B cell (primary cell): ENCODE measurements around the gene LTC4S. TPM values are rescaled to one million over a fixed set of nuclear protein-coding genes. Genes with fewer than 3 reads are reported as not detected.

Experiments
- ATAC-seq: fragments of 200-7000 bp; cut with Tn5 transposase; one replicate; pipeline ENCODE4 v1.10.0; 2021; ENCODE audit warnings: low read depth, mild to moderate bottlenecking, moderate number of reproducible peaks, moderate library complexity
- CTCF ChIA-PET: fragments of 350-600 bp; sonication (Branson Sonifier 250); formaldehyde crosslinking; loops from one replicate; lab custom pipeline; 2021; ENCODE audit warnings: antibody characterized with exemption, inconsistent platforms; lab: Charles Lee
- POLR2A ChIA-PET: fragments of 350-600 bp; sonication (Branson Sonifier 250); formaldehyde crosslinking; loops from one replicate; lab custom pipeline; 2021; ENCODE audit warnings: antibody characterized with exemption; lab: Charles Lee
- DNase-seq: peaks from one replicate; pipeline ENCODE4 v3.0.0; 2013
- H2AFZ ChIP-seq: 2 replicates; pipeline ENCODE4 v1.6.1; 2012; ENCODE audit warnings: mild to moderate bottlenecking, low read depth, low read length; ENCODE audit not compliant: insufficient read depth, poor library complexity, severe bottlenecking
- H3K27ac ChIP-seq, 2 donors: 1 replicate in 1 of 2; 2 replicates in 1 of 2; pipeline ENCODE4 v1.5.1; 2012 to 2013; ENCODE audit warnings: low read length in 2 of 2, mild to moderate bottlenecking in 2 of 2, moderate library complexity in 1 of 2
- H3K27me3 ChIP-seq, 4 experiments: fragments of 200-600 bp in 1 of 4; sonication (generic) in 1 of 4; replicated peaks in 1 of 4; 1 replicate in 2 of 4; 2 replicates in 2 of 4; pipeline versions ENCODE4 v1.6.1 to v1.7.0; 2013 to 2016; ENCODE audit warnings: low read length in 3 of 4, mild to moderate bottlenecking in 2 of 4, mixed read lengths in 1 of 4, moderate library complexity in 1 of 4; ENCODE audit not compliant: insufficient read depth in 4 of 4, control insufficient read depth in 3 of 4; ENCODE audit errors: control extremely low read depth in 1 of 4
- H3K36me3 ChIP-seq, 2 experiments: replicated peaks in 1 of 2; 1 replicate in 1 of 2; 2 replicates in 1 of 2; pipeline versions ENCODE4 v1.6.1 to v1.7.1; 2013; ENCODE audit warnings: low read length in 1 of 2; ENCODE audit not compliant: insufficient read depth in 2 of 2, control insufficient read depth in 1 of 2; ENCODE audit errors: control extremely low read depth in 1 of 2, extremely low read depth in 1 of 2
- H3K4me1 ChIP-seq, 2 donors: fragments of 200-600 bp in 1 of 2; sonication (generic) in 1 of 2; 1 replicate in 1 of 2; 2 replicates in 1 of 2; pipeline versions ENCODE4 v1.5.1 to v1.6.1; 2013 to 2017; ENCODE audit warnings: low read length in 2 of 2; ENCODE audit not compliant: control insufficient read depth in 2 of 2, insufficient read depth in 2 of 2
- H3K4me2 ChIP-seq: replicated peaks from 2 replicates; pipeline ENCODE3; 2012; ENCODE audit warnings: mild to moderate bottlenecking, low read depth, low read length; ENCODE audit not compliant: poor library complexity, severe bottlenecking
- H3K4me3 ChIP-seq, 5 experiments: fragments of 200-600 bp in 1 of 5; sonication (generic) in 1 of 5; 1 replicate in 3 of 5; 2 replicates in 2 of 5; pipeline versions ENCODE4 v1.5.1 to v1.7.0; 2011 to 2016; ENCODE audit warnings: low read length in 4 of 5, mild to moderate bottlenecking in 4 of 5, low read depth in 2 of 5, control low read depth in 1 of 5, moderate library complexity in 1 of 5; ENCODE audit not compliant: insufficient read depth in 1 of 5; ENCODE audit errors: control extremely low read depth in 1 of 5, extremely low read depth in 1 of 5
- H3K79me2 ChIP-seq: fragments of 200-600 bp; sonication (generic); one replicate; pipeline ENCODE4 v1.6.0; 2016; ENCODE audit warnings: low read length; ENCODE audit not compliant: control insufficient read depth, insufficient read depth
- H3K9ac ChIP-seq: fragments of 200-600 bp; sonication (generic); 2 replicates; pipeline ENCODE4 v1.6.1; 2017; ENCODE audit warnings: mild to moderate bottlenecking, low read length, moderate library complexity
- H3K9me3 ChIP-seq, 3 donors: one replicate each; pipeline versions ENCODE4 v1.6.1 to v1.7.1; 2013; ENCODE audit warnings: low read length in 2 of 3; ENCODE audit not compliant: control insufficient read depth in 2 of 3, insufficient read depth in 1 of 3; ENCODE audit errors: control extremely low read depth in 1 of 3
- H4K20me1 ChIP-seq: 2 replicates; pipeline ENCODE4 v1.6.0; 2012; ENCODE audit warnings: mild to moderate bottlenecking, low read length; ENCODE audit not compliant: insufficient read depth, control insufficient read depth, poor library complexity, severe bottlenecking
- H3K27ac Mint-ChIP-seq: one replicate; pipeline ENCODE4 v1.8.0; 2021; ENCODE audit warnings: mixed read lengths
- H3K27me3 Mint-ChIP-seq: one replicate; pipeline ENCODE4 v1.8.0; 2021; ENCODE audit warnings: mixed read lengths
- H3K4me1 Mint-ChIP-seq: one replicate; pipeline ENCODE4 v1.8.0; 2021; ENCODE audit warnings: mixed read lengths
- H3K4me3 Mint-ChIP-seq: one replicate; pipeline ENCODE4 v1.8.0; 2021; ENCODE audit warnings: mixed read lengths
- H3K9me3 Mint-ChIP-seq: one replicate; pipeline ENCODE4 v1.8.0; 2022; ENCODE audit warnings: mixed read lengths; ENCODE audit not compliant: insufficient read depth
- EZH2 ChIP-seq: IDR thresholded peaks from 2 replicates; pipeline ENCODE4 v1.6.1; 2012; ENCODE audit warnings: borderline replicate concordance, low read depth, mild to moderate bottlenecking, moderate library complexity, low read length; ENCODE audit not compliant: insufficient read depth, poor library complexity, severe bottlenecking
- WGBS: methylation state at CpG from one replicate; pipeline ENCODE4 v1.1.5; 2013; ENCODE audit warnings: missing lambda C conversion rate; ENCODE audit not compliant: insufficient coverage; 5-methylcytosine and 5-hydroxymethylcytosine counted together
- intact Hi-C: fragments of 100-400 bp; cut with micrococcal nuclease; formaldehyde crosslinking; loops from one replicate; pipeline ENCODE4 v1.10.0; 2022
- polyA plus RNA-seq: library from polyadenylated mRNA; depleted of rRNA; stranded (reverse); fragments of >200 nt; gene quantifications from 2 replicates; pipeline ENCODE4 v1.2.3, GENCODE V29; 2012
- total RNA-seq, 2 donors: library from RNA; stranded (reverse); fragments of 120-200 nt in 1 of 2; gene quantifications; 1 replicate in 1 of 2; 2 replicates in 1 of 2; pipeline versions ENCODE4 v1.2.3 to v1.2.4, GENCODE V29; 2013 to 2022
- TF ChIP-seq, protein P1 (sequence below): fragments of 200-600 bp; IDR thresholded peaks from one replicate; pipeline ENCODE4 v1.8.0; 2022; ENCODE audit warnings: antibody characterized with exemption, mild to moderate bottlenecking

Gene LTC4S
- total and polyA plus RNA-seq, 2 donors (not counting 1 experiment from before 2014, with no cell fraction given): 0.40 to 3.8 TPM

GRCh38 chr5:179759581-179760551, 33.9 kb upstream of the LTC4S start:
- peaks cover 52% of the 10 kb centered on the region for H3K4me1 Mint-ChIP-seq
- H3K9me3 Mint-ChIP-seq: no peaks in the 10 kb centered on the region
- intact Hi-C loops: loop anchor here (5.0 kb wide), 1 partner anchor 593 kb away; no protein-coding TSS in a partner anchor
- POLR2A ChIA-PET: no interaction called here
- Histone ChIP-seq H3K4me2 (no peak overlapping the region), H2AFZ (no peak overlapping the region), H3K27ac (peak overlapping the region in 1 of 2 donors; percentile 7), H4K20me1 (peaks cover 90% of the 10 kb centered on the region), H3K27me3 (no peaks in the 10 kb centered on the region), H3K4me1 (peaks cover 15 to 32% of the 10 kb centered on the region in 2 donors), H3K4me3 (no peak overlapping the region), H3K9ac (no peak overlapping the region), H3K9me3 (no peaks in the 10 kb centered on the region), H3K36me3 (peaks cover 0 to 2% of the 10 kb centered on the region in 2 experiments), H3K79me2 (peaks cover 84% of the 10 kb centered on the region)
- H3K27me3 Mint-ChIP-seq: no peaks in the 10 kb centered on the region
- no peak for TF ChIP-seq EZH2
- TF ChIP-seq, protein P1, sequence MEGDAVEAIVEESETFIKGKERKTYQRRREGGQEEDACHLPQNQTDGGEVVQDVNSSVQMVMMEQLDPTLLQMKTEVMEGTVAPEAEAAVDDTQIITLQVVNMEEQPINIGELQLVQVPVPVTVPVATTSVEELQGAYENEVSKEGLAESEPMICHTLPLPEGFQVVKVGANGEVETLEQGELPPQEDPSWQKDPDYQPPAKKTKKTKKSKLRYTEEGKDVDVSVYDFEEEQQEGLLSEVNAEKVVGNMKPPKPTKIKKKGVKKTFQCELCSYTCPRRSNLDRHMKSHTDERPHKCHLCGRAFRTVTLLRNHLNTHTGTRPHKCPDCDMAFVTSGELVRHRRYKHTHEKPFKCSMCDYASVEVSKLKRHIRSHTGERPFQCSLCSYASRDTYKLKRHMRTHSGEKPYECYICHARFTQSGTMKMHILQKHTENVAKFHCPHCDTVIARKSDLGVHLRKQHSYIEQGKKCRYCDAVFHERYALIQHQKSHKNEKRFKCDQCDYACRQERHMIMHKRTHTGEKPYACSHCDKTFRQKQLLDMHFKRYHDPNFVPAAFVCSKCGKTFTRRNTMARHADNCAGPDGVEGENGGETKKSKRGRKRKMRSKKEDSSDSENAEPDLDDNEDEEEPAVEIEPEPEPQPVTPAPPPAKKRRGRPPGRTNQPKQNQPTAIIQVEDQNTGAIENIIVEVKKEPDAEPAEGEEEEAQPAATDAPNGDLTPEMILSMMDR: no peak
- peak overlapping the region; percentile 47 for H3K27ac Mint-ChIP-seq
- 82% methylated on average over 4 of the region's 9 CpGs for whole genome bisulfite sequencing
- ATAC-seq (no peak), DNase-seq (no peak)
- H3K4me3 Mint-ChIP-seq: no peak overlapping the region
- CTCF ChIA-PET: no interaction called here
